ENCODE data around the gene ITGAV.

ITGAV gene

GRCh38 chr2:186639939-186640338 lies 50.1 kb downstream of the ITGAV start:
- Histone ChIP-seq H3K36me3 (replicated peaks; ENCODE audit: low read depth, low read length) (no peaks in the 10 kb centered on the region), H3K9ac (ENCODE audit: low read length) (no peak overlapping the region), H4K20me1 (ENCODE audit: insufficient read depth, low read length) (no peaks in the 10 kb centered on the region), H3K4me3 (ENCODE audit: low read length) (no peak overlapping the region), H3K4me1 (ENCODE audit: low read length) (peaks cover 20% of the 10 kb centered on the region), H3K27me3 (ENCODE audit: low read depth, low read length) (no peaks in the 10 kb centered on the region), H3K79me2 (ENCODE audit: low read length) (no peaks in the 10 kb centered on the region), H3K4me2 (ENCODE audit: low read length) (no peak overlapping the region), H3K27ac (ENCODE audit: low read length) (no peak overlapping the region), H3K9me3 (ENCODE audit: insufficient read depth, low read length) (no peaks in the 10 kb centered on the region), H2AFZ (ENCODE audit: low read depth, low read length) (no peak overlapping the region)
- no peak for TF ChIP-seq CTCF (IDR thresholded peaks at IDR 0.05; ENCODE audit: low read depth, low read length)
- no peak for TF ChIP-seq EZH2phosphoT487 (IDR thresholded peaks at IDR 0.05; ENCODE audit: low read depth)

- Histone ChIP-seq H3K4me3 (ENCODE audit: low read length) (no peak overlapping the region), H3K27me3 (ENCODE audit: low read depth, low read length) (no peaks in the 10 kb centered on the region), H3K9ac (ENCODE audit: low read length) (no peak overlapping the region), H3K9me3 (ENCODE audit: insufficient read depth, low read length) (no peaks in the 10 kb centered on the region), H3K36me3 (replicated peaks; ENCODE audit: low read depth, low read length) (no peaks in the 10 kb centered on the region), H3K4me1 (ENCODE audit: low read length) (peaks cover 20% of the 10 kb centered on the region), H2AFZ (ENCODE audit: low read depth, low read length) (no peak overlapping the region), H4K20me1 (ENCODE audit: insufficient read depth, low read length) (no peaks in the 10 kb centered on the region), H3K79me2 (ENCODE audit: low read length) (no peaks in the 10 kb centered on the region), H3K4me2 (ENCODE audit: low read length) (no peak overlapping the region), H3K27ac (ENCODE audit: low read length) (peak overlapping the region; percentile 14; the same call in 1 of the 2 replicates)
- TF ChIP-seq EZH2phosphoT487 (IDR thresholded peaks at IDR 0.05; ENCODE audit: low read depth) (no peak), CTCF (IDR thresholded peaks at IDR 0.05; ENCODE audit: low read depth, low read length) (no peak)
These were observed 51.4 kb downstream of the ITGAV start for GRCh38 chr2:186641132-186641806.

GRCh38 chr2:186641807-186642321 lies 52.0 kb downstream of the ITGAV start:
- Histone ChIP-seq H3K36me3 (replicated peaks; ENCODE audit: low read depth, low read length) (no peaks in the 10 kb centered on the region), H3K4me1 (ENCODE audit: low read length) (peaks cover 20% of the 10 kb centered on the region), H3K9ac (ENCODE audit: low read length) (no peak overlapping the region), H3K4me2 (ENCODE audit: low read length) (no peak overlapping the region), H2AFZ (ENCODE audit: low read depth, low read length) (no peak overlapping the region), H3K9me3 (ENCODE audit: insufficient read depth, low read length) (no peaks in the 10 kb centered on the region), H3K27me3 (ENCODE audit: low read depth, low read length) (no peaks in the 10 kb centered on the region), H3K4me3 (ENCODE audit: low read length) (no peak overlapping the region), H4K20me1 (ENCODE audit: insufficient read depth, low read length) (no peaks in the 10 kb centered on the region), H3K27ac (ENCODE audit: low read length) (no peak overlapping the region), H3K79me2 (ENCODE audit: low read length) (no peaks in the 10 kb centered on the region)
- TF ChIP-seq EZH2phosphoT487 (IDR thresholded peaks at IDR 0.05; ENCODE audit: low read depth) (no peak), CTCF (IDR thresholded peaks at IDR 0.05; ENCODE audit: low read depth, low read length) (peak; percentile 82)

- no peak overlapping the region for H3K9ac ChIP-seq (ENCODE audit: low read length)
- H3K27me3 ChIP-seq (ENCODE audit: low read depth, low read length): no peaks in the 10 kb centered on the region
- H3K9me3 ChIP-seq (ENCODE audit: insufficient read depth, low read length): no peaks in the 10 kb centered on the region
- H3K27ac ChIP-seq (ENCODE audit: low read length): no peak overlapping the region
- no peak overlapping the region for H2AFZ ChIP-seq (ENCODE audit: low read depth, low read length)
- H3K36me3 ChIP-seq (replicated peaks; ENCODE audit: low read depth, low read length): no peaks in the 10 kb centered on the region
- no peak overlapping the region for H3K4me3 ChIP-seq (ENCODE audit: low read length)
- TF ChIP-seq EZH2phosphoT487 (IDR thresholded peaks at IDR 0.05; ENCODE audit: low read depth): no peak
- TF ChIP-seq CTCF (IDR thresholded peaks at IDR 0.05; ENCODE audit: low read depth, low read length): no peak
- H3K4me1 ChIP-seq (ENCODE audit: low read length): peaks cover 18% of the 10 kb centered on the region
- no peaks in the 10 kb centered on the region for H4K20me1 ChIP-seq (ENCODE audit: insufficient read depth, low read length)
- no peak overlapping the region for H3K4me2 ChIP-seq (ENCODE audit: low read length)
- H3K79me2 ChIP-seq (ENCODE audit: low read length): no peaks in the 10 kb centered on the region
These were observed 54.9 kb downstream of the ITGAV start for GRCh38 chr2:186644791-186645190.
